GM12892 (cell line): ENCODE data around the gene ACER3.
"Not testable (repeated sequence)": the region's sequence is repeated elsewhere in the genome, so short reads cannot be mapped to it uniquely, and the experiment has no call there.

Source experiments
- POLR2A ChIP-seq: IDR thresholded peaks from 2 replicates; pipeline ENCODE4 v1.6.1; 2011; ENCODE audit warnings: low read depth, low read length, control low read depth
- POLR2AphosphoS5 ChIP-seq: IDR thresholded peaks from 2 replicates; pipeline ENCODE4 v1.6.1; 2011; ENCODE audit warnings: low read depth, low read length, control low read depth
- TAF1 ChIP-seq: IDR thresholded peaks from 2 replicates; pipeline ENCODE4 v1.6.1; 2011; ENCODE audit warnings: low read depth, mild to moderate bottlenecking, control low read depth, low read length, borderline replicate concordance

- not testable (repeated sequence) for TF ChIP-seq POLR2A, POLR2AphosphoS5, TAF1
Measured at GRCh38 chr11:76862794-76863193, 2.1 kb downstream of the ACER3 start.
